DMS 273 (cell line): Measurements from ENCODE around the gene PDCD4.

Experiments used
- DNase-seq: peaks from one replicate; lab custom pipeline; 2025; ENCODE audit not compliant: unreplicated experiment; lab: John Stamatoyannopoulos, UW

The PDCD4 gene

GRCh38 chr10:110918269-110918642 lies 46.5 kb downstream of the PDCD4 start:
- DNase-seq, result peak; percentile 97

GRCh38 chr10:110918643-110919348 lies 47.1 kb downstream of the PDCD4 start, which contains the start of gene BBIP1:
Gene BBIP1 (minus strand): TSS chr10:110919180. CDS start chr10:110918157, 1,023 bp downstream.
- peak; percentile 99 for DNase-seq

- DNase-seq, result peak; percentile 89
Observed at GRCh38 chr10:110919349-110919931, 47.7 kb downstream of the PDCD4 start, which contains the start of gene SHOC2. Gene SHOC2 (plus strand): TSS chr10:110919604. CDS start chr10:110964359, 44,755 bp downstream.

GRCh38 chr10:110919971-110920881 lies 48.5 kb downstream of the PDCD4 start:
- DNase-seq, result peak; percentile 71

- no peak for DNase-seq
Observed at GRCh38 chr10:110923856-110924493, 52.2 kb downstream of the PDCD4 start.

GRCh38 chr10:110927461-110927860 lies 55.7 kb downstream of the PDCD4 start:
- no peak for DNase-seq

- no peak for DNase-seq
Observed at GRCh38 chr10:110931769-110932381, 60.1 kb downstream of the PDCD4 start.

- DNase-seq, result no peak
Observed at GRCh38 chr10:110932505-110933180, 60.9 kb downstream of the PDCD4 start.

- no peak for DNase-seq
Observed at GRCh38 chr10:110936757-110937156, 65.0 kb downstream of the PDCD4 start.

- no peak for DNase-seq
Observed at GRCh38 chr10:110939419-110939818, 67.7 kb downstream of the PDCD4 start.

GRCh38 chr10:110944792-110945396 lies 73.2 kb downstream of the PDCD4 start:
- no peak for DNase-seq

GRCh38 chr10:110946496-110946895 lies 74.8 kb downstream of the PDCD4 start:
- no peak for DNase-seq

- no peak for DNase-seq
Observed at GRCh38 chr10:110947061-110947595, 75.4 kb downstream of the PDCD4 start.
